ENCODE measurements around the gene SLCO6A1. TPM values are rescaled to one million over a fixed set of nuclear protein-coding genes. Genes with fewer than 3 reads are reported as not detected.

SLCO6A1 gene
- total and polyA plus RNA-seq, 3 donors from 2014 or later, result 20.4 to 78.0 (median 30.1) TPM

Other genes starting within 250 kb of the SLCO6A1 start
- 1 to 10 TPM in 1 of 2 donors, under 1 TPM in 1; 0.81 to 2.1 TPM for gene SLCO4C1, start 202.7 kb downstream of the SLCO6A1 start, total RNA-seq
- gene SLCO4C1, start 202.7 kb downstream of the SLCO6A1 start, polyA plus RNA-seq (ENCODE audit: insufficient read depth, low read depth, low replicate concordance), result 0.91 TPM

Data from testis (tissue), 3 donors.